Karpas-422 (cell line): ENCODE data around the gene CHST11. TPM values are rescaled to one million over a fixed set of nuclear protein-coding genes. Genes with fewer than 3 reads are reported as not detected.

Source experiments
- DNase-seq: peaks from one replicate; pipeline ENCODE4 v3.0.0-alpha.2; 2015
- H2AFZ ChIP-seq: fragments of 200-600 bp; sonication (generic); 2 replicates; pipeline ENCODE4 v1.6.1; 2014; ENCODE audit warnings: antibody characterized with exemption, low read length, mixed read lengths
- H3K27ac ChIP-seq: fragments of 200-600 bp; sonication (generic); 2 replicates; pipeline ENCODE4 v1.5.1; 2014; ENCODE audit warnings: mild to moderate bottlenecking, low read length, moderate library complexity
- H3K27me3 ChIP-seq: fragments of 200-600 bp; sonication (generic); 2 replicates; pipeline ENCODE4 v1.6.1; 2014; ENCODE audit warnings: low read length, mixed read lengths
- H3K36me3 ChIP-seq: fragments of 200-600 bp; sonication (generic); 2 replicates; pipeline ENCODE4 v1.6.1; 2014; ENCODE audit warnings: low read length, mixed read lengths; ENCODE audit not compliant: insufficient read depth
- H3K4me1 ChIP-seq: fragments of 200-600 bp; sonication (generic); 2 replicates; pipeline ENCODE4 v1.6.1; 2014; ENCODE audit warnings: mild to moderate bottlenecking, low read length, mixed read lengths
- H3K4me2 ChIP-seq: fragments of 200-600 bp; sonication (generic); 2 replicates; pipeline ENCODE4 v1.6.1; 2014; ENCODE audit warnings: low read length, low read depth, mild to moderate bottlenecking; ENCODE audit not compliant: poor library complexity, severe bottlenecking
- H3K4me3 ChIP-seq: fragments of 200-600 bp; sonication (generic); 2 replicates; pipeline ENCODE4 v1.5.1; 2014; ENCODE audit warnings: mild to moderate bottlenecking, antibody characterized with exemption, low read length, mixed read lengths
- H3K79me2 ChIP-seq: fragments of 200-600 bp; sonication (generic); 2 replicates; pipeline ENCODE4 v1.6.1; 2014; ENCODE audit warnings: mild to moderate bottlenecking, low read length, mixed read lengths
- H3K9ac ChIP-seq: fragments of 200-600 bp; sonication (generic); 2 replicates; pipeline ENCODE4 v1.6.0; 2014; ENCODE audit warnings: low read length
- H3K9me2 ChIP-seq: fragments of 200-600 bp; sonication (generic), shearing (Covaris generic); replicated peaks from 2 replicates; pipeline ENCODE4 v1.6.0; 2014; ENCODE audit warnings: mild to moderate bottlenecking, low read length, moderate library complexity; ENCODE audit not compliant: insufficient read depth
- H3K9me3 ChIP-seq: fragments of 300-700, 200-600 bp; sonication (generic); 2 replicates; pipeline ENCODE4 v1.6.1; 2014; ENCODE audit warnings: low read length, mixed read lengths
- H4K20me1 ChIP-seq: fragments of 200-600 bp; sonication (generic); 2 replicates; pipeline ENCODE4 v1.6.1; 2014; ENCODE audit warnings: mild to moderate bottlenecking, antibody characterized with exemption, low read length, low read depth; ENCODE audit not compliant: insufficient read depth
- total RNA-seq: library from RNA; depleted of rRNA; stranded (reverse); fragments of >200 nt; shearing (Covaris generic); gene quantifications from 2 replicates; pipeline ENCODE4 v1.2.3, GENCODE V29; 2014; ENCODE audit warnings: low replicate concordance

Gene CHST11
- total RNA-seq, 1 experiment from 2014 or later, result not detected

- no peak overlapping the region for H3K4me2 ChIP-seq
- no peak overlapping the region for H2AFZ ChIP-seq
- no peak overlapping the region for H3K27ac ChIP-seq
- no peaks in the 10 kb centered on the region for H3K9me3 ChIP-seq
- H4K20me1 ChIP-seq, result no peaks in the 10 kb centered on the region
- H3K9me2 ChIP-seq, result no peaks in the 10 kb centered on the region
- no peaks in the 10 kb centered on the region for H3K36me3 ChIP-seq
- no peaks in the 10 kb centered on the region for H3K79me2 ChIP-seq
- no peak overlapping the region for H3K9ac ChIP-seq
- no peak for DNase-seq
- no peak overlapping the region for H3K4me3 ChIP-seq
- peaks cover 13% of the 10 kb centered on the region for H3K4me1 ChIP-seq
- H3K27me3 ChIP-seq, result no peaks in the 10 kb centered on the region
Measured at GRCh38 chr12:104507672-104508071, 50.9 kb downstream of the CHST11 start.

- no peak overlapping the region for H3K4me3 ChIP-seq
- no peaks in the 10 kb centered on the region for H3K36me3 ChIP-seq
- H3K4me2 ChIP-seq, result no peak overlapping the region
- no peaks in the 10 kb centered on the region for H4K20me1 ChIP-seq
- H3K9ac ChIP-seq, result no peak overlapping the region
- no peak overlapping the region for H3K27ac ChIP-seq
- no peaks in the 10 kb centered on the region for H3K9me2 ChIP-seq
- H3K79me2 ChIP-seq, result no peaks in the 10 kb centered on the region
- H2AFZ ChIP-seq, result no peak overlapping the region
- H3K27me3 ChIP-seq, result no peaks in the 10 kb centered on the region
- DNase-seq, result no peak
- H3K4me1 ChIP-seq, result peaks cover 13% of the 10 kb centered on the region
- H3K9me3 ChIP-seq, result no peaks in the 10 kb centered on the region
Measured at GRCh38 chr12:104508752-104509446, 52.2 kb downstream of the CHST11 start.

GRCh38 chr12:104510145-104510872, 53.6 kb downstream of the CHST11 start:
- H3K4me2 ChIP-seq, result no peak overlapping the region
- H3K27ac ChIP-seq, result no peak overlapping the region
- no peaks in the 10 kb centered on the region for H3K79me2 ChIP-seq
- H3K9me3 ChIP-seq, result no peaks in the 10 kb centered on the region
- H3K27me3 ChIP-seq, result no peaks in the 10 kb centered on the region
- no peak for DNase-seq
- no peaks in the 10 kb centered on the region for H3K9me2 ChIP-seq
- H3K9ac ChIP-seq, result no peak overlapping the region
- peaks cover 6% of the 10 kb centered on the region for H3K4me1 ChIP-seq
- H3K36me3 ChIP-seq, result no peaks in the 10 kb centered on the region
- H4K20me1 ChIP-seq, result no peaks in the 10 kb centered on the region
- H2AFZ ChIP-seq, result no peak overlapping the region
- no peak overlapping the region for H3K4me3 ChIP-seq

GRCh38 chr12:104510873-104511440, 54.2 kb downstream of the CHST11 start:
- H2AFZ ChIP-seq, result no peak overlapping the region
- no peaks in the 10 kb centered on the region for H3K9me3 ChIP-seq
- H3K27me3 ChIP-seq, result no peaks in the 10 kb centered on the region
- no peaks in the 10 kb centered on the region for H3K79me2 ChIP-seq
- H4K20me1 ChIP-seq, result no peaks in the 10 kb centered on the region
- H3K4me2 ChIP-seq, result no peak overlapping the region
- no peaks in the 10 kb centered on the region for H3K9me2 ChIP-seq
- H3K4me1 ChIP-seq, result no peaks in the 10 kb centered on the region
- DNase-seq, result no peak
- H3K36me3 ChIP-seq, result no peaks in the 10 kb centered on the region
- no peak overlapping the region for H3K27ac ChIP-seq
- H3K4me3 ChIP-seq, result no peak overlapping the region
- H3K9ac ChIP-seq, result no peak overlapping the region

- Histone ChIP-seq H3K9me2 (no peaks in the 10 kb centered on the region), H3K4me3 (no peak overlapping the region), H3K4me2 (no peak overlapping the region), H3K9ac (no peak overlapping the region), H3K27me3 (no peaks in the 10 kb centered on the region), H3K79me2 (no peaks in the 10 kb centered on the region), H3K36me3 (no peaks in the 10 kb centered on the region), H3K27ac (no peak overlapping the region), H3K4me1 (no peaks in the 10 kb centered on the region), H3K9me3 (no peaks in the 10 kb centered on the region), H4K20me1 (no peaks in the 10 kb centered on the region), H2AFZ (no peak overlapping the region)
- no peak for DNase-seq
Measured at GRCh38 chr12:104513681-104514080, 56.9 kb downstream of the CHST11 start.

- Histone ChIP-seq H3K9me2 (no peaks in the 10 kb centered on the region), H3K4me1 (no peaks in the 10 kb centered on the region), H2AFZ (no peak overlapping the region), H3K79me2 (no peaks in the 10 kb centered on the region), H3K4me2 (no peak overlapping the region), H3K4me3 (no peak overlapping the region), H4K20me1 (no peaks in the 10 kb centered on the region), H3K27ac (no peak overlapping the region), H3K36me3 (no peaks in the 10 kb centered on the region), H3K9me3 (no peaks in the 10 kb centered on the region), H3K9ac (no peak overlapping the region), H3K27me3 (no peaks in the 10 kb centered on the region)
- no peak for DNase-seq
Measured at GRCh38 chr12:104514092-104514810, 57.5 kb downstream of the CHST11 start.

GRCh38 chr12:104515899-104516298, 59.2 kb downstream of the CHST11 start:
- no peak overlapping the region for H3K9ac ChIP-seq
- H4K20me1 ChIP-seq, result no peaks in the 10 kb centered on the region
- no peaks in the 10 kb centered on the region for H3K9me2 ChIP-seq
- H3K36me3 ChIP-seq, result no peaks in the 10 kb centered on the region
- H3K79me2 ChIP-seq, result no peaks in the 10 kb centered on the region
- H2AFZ ChIP-seq, result no peak overlapping the region
- no peak for DNase-seq
- H3K4me3 ChIP-seq, result no peak overlapping the region
- H3K9me3 ChIP-seq, result no peaks in the 10 kb centered on the region
- no peak overlapping the region for H3K4me2 ChIP-seq
- no peak overlapping the region for H3K27ac ChIP-seq
- 0 out of 2 replicates have a peak, but pooled peaks cover 6% of the 10 kb centered on the region for H3K4me1 ChIP-seq
- H3K27me3 ChIP-seq, result no peaks in the 10 kb centered on the region

- Histone ChIP-seq H3K27ac (no peak overlapping the region), H3K36me3 (no peaks in the 10 kb centered on the region), H3K4me3 (no peak overlapping the region), H3K4me1 (0 out of 2 replicates have a peak, but pooled peaks cover 6% of the 10 kb centered on the region), H4K20me1 (no peaks in the 10 kb centered on the region), H3K79me2 (no peaks in the 10 kb centered on the region), H3K27me3 (no peaks in the 10 kb centered on the region), H2AFZ (no peak overlapping the region), H3K4me2 (no peak overlapping the region), H3K9me2 (no peaks in the 10 kb centered on the region), H3K9me3 (no peaks in the 10 kb centered on the region), H3K9ac (no peak overlapping the region)
- DNase-seq, result no peak
Measured at GRCh38 chr12:104516821-104517220, 60.1 kb downstream of the CHST11 start.
